Hepatic stellate cell (primary cell): ENCODE data around the gene AMY2B.
"Not testable (repeated sequence)": the region's sequence is repeated elsewhere in the genome, so short reads cannot be mapped to it uniquely, and the experiment has no call there.

ENCODE experiments used
- DNase-seq: peaks from one replicate; pipeline ENCODE4 v3.0.0; 2011; ENCODE audit warnings: low spot score

The AMY2B gene

DNA sequence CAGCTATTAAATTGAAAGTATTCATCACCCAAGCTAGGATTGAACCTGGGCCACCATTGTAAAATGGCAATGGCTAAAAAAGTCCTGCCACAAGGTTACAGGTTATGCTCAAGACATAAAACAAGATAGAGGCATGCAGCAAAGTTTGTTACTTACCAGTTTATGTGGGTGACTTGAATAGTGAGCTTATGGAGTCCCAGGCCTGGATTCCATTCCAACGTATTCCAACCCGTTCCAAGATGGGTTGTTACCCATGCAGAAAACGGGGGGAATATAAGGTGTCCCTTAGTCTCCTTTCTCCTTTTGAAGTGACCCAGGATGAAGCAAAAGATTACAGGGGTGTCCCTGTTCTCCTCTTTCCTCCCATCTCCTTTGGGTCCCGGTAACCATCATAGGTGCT is 56.0 kb downstream of the AMY2B start:
- DNase-seq, result not testable (repeated sequence)
